A673 (cell line): Measurements from ENCODE around the gene CRADD.

Experiments used
- CTCF ChIP-seq: fragments of 300-800, 200-600 bp; sonication (generic); conservative IDR thresholded peaks from 2 replicates; pipeline ENCODE4 v1.5.1; 2017; ENCODE audit warnings: low read depth, mild to moderate bottlenecking, antibody characterized with exemption, low read length, moderate library complexity, mixed read lengths
- EZH2 ChIP-seq: fragments of 200-600 bp; sonication (generic); IDR thresholded peaks from 2 replicates; pipeline ENCODE4 v1.6.1; 2017; ENCODE audit warnings: borderline replicate concordance, low read depth, mild to moderate bottlenecking, mixed read lengths, antibody characterized with exemption, low read length; ENCODE audit not compliant: poor library complexity, severe bottlenecking

GRCh38 chr12:93847517-93848474 lies 170.6 kb downstream of the CRADD start:
- TF ChIP-seq CTCF: no peak
- TF ChIP-seq EZH2: no peak
